Measurements from ENCODE around the gene ATRNL1.
"Not testable (repeated sequence)": the region's sequence is repeated elsewhere in the genome, so short reads cannot be mapped to it uniquely, and the experiment has no call there.

Gene ATRNL1

GRCh38 chr10:115628616-115629015, 535.5 kb downstream of the ATRNL1 start:
- DNase-seq = no peak

GRCh38 chr10:115638246-115638645, 545.1 kb downstream of the ATRNL1 start:
- DNase-seq = no peak

- DNase-seq = no peak
These were observed 556.1 kb downstream of the ATRNL1 start for GRCh38 chr10:115649217-115649616.

GRCh38 chr10:115653473-115653872, 560.3 kb downstream of the ATRNL1 start:
- no peak for DNase-seq

GRCh38 chr10:115654961-115655360, 561.8 kb downstream of the ATRNL1 start:
- no peak for DNase-seq

GRCh38 chr10:115657161-115657860, 564.1 kb downstream of the ATRNL1 start:
- DNase-seq = no peak

GRCh38 chr10:115659616-115660015, 566.5 kb downstream of the ATRNL1 start:
- DNase-seq = no peak

GRCh38 chr10:115660391-115660790, 567.2 kb downstream of the ATRNL1 start:
- no peak for DNase-seq

- no peak for DNase-seq
These were observed 569.3 kb downstream of the ATRNL1 start for GRCh38 chr10:115662422-115662821.

GRCh38 chr10:115665549-115665948, 572.4 kb downstream of the ATRNL1 start:
- no peak for DNase-seq

- no peak for DNase-seq
These were observed 581.3 kb downstream of the ATRNL1 start for GRCh38 chr10:115674496-115674895.

- no peak for DNase-seq
These were observed 603.6 kb downstream of the ATRNL1 start for GRCh38 chr10:115696747-115697146.

- DNase-seq = no peak
These were observed 612.9 kb downstream of the ATRNL1 start for GRCh38 chr10:115706026-115706425.

- DNase-seq = no peak
These were observed 613.4 kb downstream of the ATRNL1 start for GRCh38 chr10:115706488-115707076.

- no peak for DNase-seq
These were observed 617.0 kb downstream of the ATRNL1 start for GRCh38 chr10:115710136-115710535.

- DNase-seq = no peak
These were observed 618.1 kb downstream of the ATRNL1 start for GRCh38 chr10:115711306-115711705.

- no peak for DNase-seq
These were observed 627.0 kb downstream of the ATRNL1 start for GRCh38 chr10:115720121-115720520.

GRCh38 chr10:115727129-115727528, 634.0 kb downstream of the ATRNL1 start:
- no peak for DNase-seq

- DNase-seq = no peak
These were observed 650.9 kb downstream of the ATRNL1 start for GRCh38 chr10:115744089-115744488.

GRCh38 chr10:115745943-115746342, 652.8 kb downstream of the ATRNL1 start:
- no peak for DNase-seq

GRCh38 chr10:115747811-115748210, 654.6 kb downstream of the ATRNL1 start:
- no peak for DNase-seq

- DNase-seq = not testable (repeated sequence)
These were observed 665.3 kb downstream of the ATRNL1 start for GRCh38 chr10:115758488-115758887.

GRCh38 chr10:115760131-115760530, 667.0 kb downstream of the ATRNL1 start:
- no peak for DNase-seq

GRCh38 chr10:115761166-115761565, 668.0 kb downstream of the ATRNL1 start:
- no peak for DNase-seq

GRCh38 chr10:115762029-115762428, 668.9 kb downstream of the ATRNL1 start:
- DNase-seq = no peak
